ENCODE results near the gene COL23A1.

DNA sequence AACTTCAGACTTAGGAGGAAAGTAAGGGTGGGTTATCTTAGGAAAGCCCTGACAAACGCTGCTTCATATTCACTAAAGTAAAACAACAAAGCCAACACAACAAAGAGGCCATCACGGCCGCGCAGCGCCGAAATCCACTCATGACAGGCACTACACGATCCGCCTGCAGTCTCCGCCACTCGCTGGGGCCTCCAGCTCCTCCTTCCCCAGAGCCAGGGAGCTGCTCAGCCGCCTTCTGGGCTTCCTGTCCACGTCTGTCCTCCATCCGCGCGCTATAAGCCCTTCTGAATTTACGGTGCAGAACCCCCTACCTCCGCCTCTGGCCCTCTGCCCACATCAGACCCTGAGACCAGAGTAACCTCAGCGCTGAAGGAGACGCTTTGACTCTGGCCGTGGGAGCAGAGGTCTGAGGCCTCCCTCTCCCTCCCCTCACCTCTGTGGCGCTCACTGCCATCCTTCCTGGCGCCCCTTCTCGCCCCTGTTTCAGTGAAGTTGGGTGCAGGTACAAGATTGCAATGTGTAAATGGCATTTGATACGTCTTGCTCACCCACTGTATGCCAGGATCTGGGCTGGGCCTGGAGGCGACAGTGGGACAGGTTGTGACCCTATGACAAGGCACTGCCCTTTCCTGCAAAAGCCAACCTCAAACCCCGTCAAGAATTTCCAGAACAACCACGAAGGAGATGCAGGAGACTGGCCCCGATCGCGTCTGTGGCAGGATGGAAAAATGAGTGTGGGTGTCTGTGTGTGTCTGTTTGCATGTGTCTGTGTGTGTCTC is 282.7 kb downstream of the COL23A1 start:
- TF ChIP-seq, protein P1, sequence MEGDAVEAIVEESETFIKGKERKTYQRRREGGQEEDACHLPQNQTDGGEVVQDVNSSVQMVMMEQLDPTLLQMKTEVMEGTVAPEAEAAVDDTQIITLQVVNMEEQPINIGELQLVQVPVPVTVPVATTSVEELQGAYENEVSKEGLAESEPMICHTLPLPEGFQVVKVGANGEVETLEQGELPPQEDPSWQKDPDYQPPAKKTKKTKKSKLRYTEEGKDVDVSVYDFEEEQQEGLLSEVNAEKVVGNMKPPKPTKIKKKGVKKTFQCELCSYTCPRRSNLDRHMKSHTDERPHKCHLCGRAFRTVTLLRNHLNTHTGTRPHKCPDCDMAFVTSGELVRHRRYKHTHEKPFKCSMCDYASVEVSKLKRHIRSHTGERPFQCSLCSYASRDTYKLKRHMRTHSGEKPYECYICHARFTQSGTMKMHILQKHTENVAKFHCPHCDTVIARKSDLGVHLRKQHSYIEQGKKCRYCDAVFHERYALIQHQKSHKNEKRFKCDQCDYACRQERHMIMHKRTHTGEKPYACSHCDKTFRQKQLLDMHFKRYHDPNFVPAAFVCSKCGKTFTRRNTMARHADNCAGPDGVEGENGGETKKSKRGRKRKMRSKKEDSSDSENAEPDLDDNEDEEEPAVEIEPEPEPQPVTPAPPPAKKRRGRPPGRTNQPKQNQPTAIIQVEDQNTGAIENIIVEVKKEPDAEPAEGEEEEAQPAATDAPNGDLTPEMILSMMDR (conservative IDR thresholded peaks at IDR 0.05; ENCODE audit: low read depth, low read length), result no peak
- TF ChIP-seq EZH2phosphoT487 (IDR thresholded peaks at IDR 0.05; ENCODE audit: borderline replicate concordance, low read length) (no peak), EZH2 (IDR thresholded peaks at IDR 0.05; ENCODE audit: low read length, unreplicated experiment) (no peak)

Data from PC-3 (cell line).